GM12874 (cell line): Measurements from ENCODE around the gene HTRA3.

Source experiments
- TF ChIP-seq, protein P1 (sequence below): IDR thresholded peaks from 2 replicates; pipeline ENCODE4 v1.5.1; 2011; ENCODE audit warnings: low read depth, mild to moderate bottlenecking, control low read depth, low read length, moderate library complexity; ENCODE audit not compliant: insufficient read depth

The HTRA3 gene

DNA sequence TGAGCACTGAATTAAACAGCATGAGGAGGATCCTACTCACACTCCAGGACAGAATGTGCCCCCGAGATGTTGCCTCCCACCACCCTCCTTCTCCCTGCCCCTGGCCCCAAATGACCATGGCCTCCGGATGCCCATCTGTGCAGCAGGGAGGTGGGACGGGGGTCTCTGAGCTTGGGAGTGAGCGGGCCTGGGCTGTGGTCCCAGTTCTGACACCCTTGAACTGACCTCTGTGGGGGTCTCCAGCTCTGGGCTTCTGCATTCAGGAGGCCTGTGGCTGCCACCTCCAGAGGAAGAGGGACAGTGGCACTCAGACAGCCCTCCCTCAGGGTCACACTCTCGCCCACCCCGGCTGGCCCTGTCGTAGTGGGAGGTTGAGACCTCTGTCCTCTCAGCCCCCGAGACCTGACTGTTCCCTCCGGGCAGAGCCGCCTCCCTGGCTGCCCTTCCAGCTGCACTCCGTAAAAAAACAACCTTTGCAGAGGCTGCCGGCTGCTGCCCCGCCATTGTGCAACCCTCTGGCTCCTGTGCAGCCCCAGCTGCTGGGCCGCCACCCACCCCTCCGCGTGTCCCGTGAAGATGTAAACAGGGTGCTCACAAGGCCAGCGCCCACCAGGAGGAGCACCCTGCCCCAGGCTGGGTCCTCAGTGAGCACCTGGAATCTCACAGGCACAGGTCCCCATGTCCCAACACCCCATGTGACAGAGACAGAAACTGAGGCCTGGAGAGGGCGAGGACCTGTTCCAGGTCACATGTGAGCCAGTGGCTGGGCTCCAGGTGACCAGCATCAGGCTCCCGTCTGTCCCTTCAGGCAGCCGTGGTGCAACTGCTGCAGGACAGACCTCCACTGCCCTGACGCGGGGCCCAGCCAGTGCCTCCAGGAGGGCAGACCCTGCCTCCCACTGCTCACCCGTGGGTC, 39.6 kb downstream of the HTRA3 start:
- TF ChIP-seq, protein P1, sequence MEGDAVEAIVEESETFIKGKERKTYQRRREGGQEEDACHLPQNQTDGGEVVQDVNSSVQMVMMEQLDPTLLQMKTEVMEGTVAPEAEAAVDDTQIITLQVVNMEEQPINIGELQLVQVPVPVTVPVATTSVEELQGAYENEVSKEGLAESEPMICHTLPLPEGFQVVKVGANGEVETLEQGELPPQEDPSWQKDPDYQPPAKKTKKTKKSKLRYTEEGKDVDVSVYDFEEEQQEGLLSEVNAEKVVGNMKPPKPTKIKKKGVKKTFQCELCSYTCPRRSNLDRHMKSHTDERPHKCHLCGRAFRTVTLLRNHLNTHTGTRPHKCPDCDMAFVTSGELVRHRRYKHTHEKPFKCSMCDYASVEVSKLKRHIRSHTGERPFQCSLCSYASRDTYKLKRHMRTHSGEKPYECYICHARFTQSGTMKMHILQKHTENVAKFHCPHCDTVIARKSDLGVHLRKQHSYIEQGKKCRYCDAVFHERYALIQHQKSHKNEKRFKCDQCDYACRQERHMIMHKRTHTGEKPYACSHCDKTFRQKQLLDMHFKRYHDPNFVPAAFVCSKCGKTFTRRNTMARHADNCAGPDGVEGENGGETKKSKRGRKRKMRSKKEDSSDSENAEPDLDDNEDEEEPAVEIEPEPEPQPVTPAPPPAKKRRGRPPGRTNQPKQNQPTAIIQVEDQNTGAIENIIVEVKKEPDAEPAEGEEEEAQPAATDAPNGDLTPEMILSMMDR = no peak

GRCh38 chr4:8310306-8310705, 40.8 kb downstream of the HTRA3 start:
- TF ChIP-seq, protein P1 = no peak

- TF ChIP-seq, protein P1 = no peak
Observed at GRCh38 chr4:8311101-8312068, 41.8 kb downstream of the HTRA3 start.

- TF ChIP-seq, protein P1 = no peak
Observed at GRCh38 chr4:8312069-8312445, 42.5 kb downstream of the HTRA3 start.

DNA sequence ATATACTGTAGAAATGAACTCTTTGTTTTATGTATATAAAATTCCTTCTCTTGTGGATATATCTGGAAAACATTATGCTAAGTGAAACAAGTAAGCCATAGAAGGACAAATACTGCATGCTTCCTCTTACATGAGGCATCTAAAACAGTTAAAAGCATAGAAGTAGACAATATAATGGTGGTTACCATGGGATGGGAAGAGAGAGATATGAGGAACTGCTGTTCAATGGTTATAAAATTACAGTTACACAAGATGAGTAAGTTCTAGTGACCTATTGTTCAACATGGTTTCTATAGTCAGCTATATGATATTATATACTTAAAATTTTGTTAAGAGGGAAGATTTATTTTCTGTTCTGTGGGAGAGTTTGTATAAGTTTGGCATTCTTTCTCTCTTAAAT, 43.4 kb downstream of the HTRA3 start:
- TF ChIP-seq, protein P1 = no peak

GRCh38 chr4:8314691-8315255, 45.2 kb downstream of the HTRA3 start:
- TF ChIP-seq, protein P1 = no peak
